Skeletal muscle satellite cell (primary cell): ENCODE results near the gene FEM1A.
"Not testable (repeated sequence)": the region's sequence is repeated elsewhere in the genome, so short reads cannot be mapped to it uniquely, and the experiment has no call there.

Source experiments
- H3K27me3 ChIP-seq: 2 replicates; pipeline ENCODE4 v1.7.0; 2013; ENCODE audit warnings: low read length; ENCODE audit not compliant: control insufficient read depth, insufficient read depth
- H3K36me3 ChIP-seq: 2 replicates; pipeline ENCODE4 v1.7.0; 2013; ENCODE audit warnings: mild to moderate bottlenecking, control low read depth, low read length; ENCODE audit not compliant: insufficient read depth
- H3K4me1 ChIP-seq: 2 replicates; pipeline ENCODE4 v1.7.0; 2013; ENCODE audit warnings: low read length; ENCODE audit not compliant: control insufficient read depth, insufficient read depth
- H3K4me2 ChIP-seq: 2 replicates; pipeline ENCODE4 v1.7.0; 2013; ENCODE audit warnings: mild to moderate bottlenecking, low read length
- H3K4me3 ChIP-seq: 2 replicates; pipeline ENCODE4 v1.7.0; 2013; ENCODE audit warnings: low read length
- H3K9ac ChIP-seq: 2 replicates; pipeline ENCODE4 v1.7.0; 2013; ENCODE audit warnings: mild to moderate bottlenecking, low read depth, low read length, moderate library complexity
- H3K9me3 ChIP-seq: replicated peaks from 2 replicates; pipeline ENCODE4 v1.7.0; 2013; ENCODE audit warnings: mild to moderate bottlenecking, control low read depth, low read length

Gene FEM1A

GRCh38 chr19:4816950-4817278 is 25.4 kb downstream of the FEM1A start:
- H3K36me3 ChIP-seq = peaks cover 21% of the 10 kb centered on the region
- H3K9ac ChIP-seq = no peak overlapping the region
- H3K4me1 ChIP-seq = peaks cover 10% of the 10 kb centered on the region
- H3K4me2 ChIP-seq = no peak overlapping the region
- H3K9me3 ChIP-seq = no peaks in the 10 kb centered on the region
- H3K27me3 ChIP-seq = no peaks in the 10 kb centered on the region
- no peak overlapping the region for H3K4me3 ChIP-seq

- no peak overlapping the region for H3K4me3 ChIP-seq
- no peak overlapping the region for H3K4me2 ChIP-seq
- H3K9ac ChIP-seq = no peak overlapping the region
- H3K27me3 ChIP-seq = no peaks in the 10 kb centered on the region
- H3K4me1 ChIP-seq = peaks cover 10% of the 10 kb centered on the region
- H3K36me3 ChIP-seq = peaks cover 21% of the 10 kb centered on the region
- no peaks in the 10 kb centered on the region for H3K9me3 ChIP-seq
Observed at GRCh38 chr19:4817467-4818277, 26.1 kb downstream of the FEM1A start.

- no peak overlapping the region for H3K4me3 ChIP-seq
- no peak overlapping the region for H3K4me2 ChIP-seq
- peaks cover 17% of the 10 kb centered on the region for H3K36me3 ChIP-seq
- H3K9ac ChIP-seq = no peak overlapping the region
- no peaks in the 10 kb centered on the region for H3K9me3 ChIP-seq
- H3K4me1 ChIP-seq = no peaks in the 10 kb centered on the region
- no peaks in the 10 kb centered on the region for H3K27me3 ChIP-seq
Observed at GRCh38 chr19:4821265-4821664, 29.7 kb downstream of the FEM1A start.

- H3K9me3 ChIP-seq, H3K36me3 ChIP-seq, H3K9ac ChIP-seq, H3K4me2 ChIP-seq, H3K4me3 ChIP-seq, H3K27me3 ChIP-seq, H3K4me1 ChIP-seq: not testable (repeated sequence)
Observed at GRCh38 chr19:4822354-4822753, 30.8 kb downstream of the FEM1A start.

- peaks cover 6% of the 10 kb centered on the region for H3K36me3 ChIP-seq
- no peaks in the 10 kb centered on the region for H3K27me3 ChIP-seq
Observed at GRCh38 chr19:4823577-4823976, 32.0 kb downstream of the FEM1A start.

GRCh38 chr19:4829001-4829712 is 37.6 kb downstream of the FEM1A start:
- no peaks in the 10 kb centered on the region for H3K9me3 ChIP-seq
- H3K4me2 ChIP-seq = peak overlapping the region; percentile 66
- no peak overlapping the region for H3K9ac ChIP-seq
- H3K27me3 ChIP-seq = no peaks in the 10 kb centered on the region
- peak overlapping the region; percentile 20 for H3K4me3 ChIP-seq
- H3K36me3 ChIP-seq = peaks cover 3% of the 10 kb centered on the region
- peaks cover 3% of the 10 kb centered on the region for H3K4me1 ChIP-seq

More at GRCh38 chr19:4823577-4823976, 32.0 kb downstream of the FEM1A start:
- H3K4me1 ChIP-seq = no peaks in the 10 kb centered on the region
- no peak overlapping the region for H3K4me3 ChIP-seq
- H3K4me2 ChIP-seq = no peak overlapping the region
- H3K9ac ChIP-seq = no peak overlapping the region
- no peaks in the 10 kb centered on the region for H3K9me3 ChIP-seq

- Histone ChIP-seq H3K9me3 (no peaks in the 10 kb centered on the region), H3K4me3 (peak overlapping the region; percentile 81), H3K4me1 (peaks cover 3% of the 10 kb centered on the region), H3K4me2 (peak overlapping the region; percentile 88), H3K36me3 (peaks cover 3% of the 10 kb centered on the region), H3K27me3 (no peaks in the 10 kb centered on the region), H3K9ac (peak overlapping the region; percentile 90)
Observed at GRCh38 chr19:4830332-4830731, 38.8 kb downstream of the FEM1A start.

- Histone ChIP-seq H3K27me3 (no peaks in the 10 kb centered on the region), H3K9me3 (no peaks in the 10 kb centered on the region), H3K36me3 (peaks cover 3% of the 10 kb centered on the region), H3K9ac (peak overlapping the region; percentile 90), H3K4me3 (peak overlapping the region; percentile 81), H3K4me2 (peak overlapping the region; percentile 88), H3K4me1 (peaks cover 3% of the 10 kb centered on the region)
Observed at GRCh38 chr19:4830768-4831265, 39.3 kb downstream of the FEM1A start.

- peaks cover 3% of the 10 kb centered on the region for H3K4me1 ChIP-seq
- no peaks in the 10 kb centered on the region for H3K27me3 ChIP-seq
- no peaks in the 10 kb centered on the region for H3K9me3 ChIP-seq
- H3K9ac ChIP-seq = peak within 1 kb of the TSS; percentile 90
- H3K4me2 ChIP-seq = peak within 1 kb of the TSS; percentile 88
- peaks cover 3% of the 10 kb centered on the region for H3K36me3 ChIP-seq
- peak within 1 kb of the TSS; percentile 81 for H3K4me3 ChIP-seq
Observed at GRCh38 chr19:4831304-4831978, 39.9 kb downstream of the FEM1A start, which contains the start of gene TICAM1. TSS of gene TICAM1 (minus strand) at chr19:4831712. CDS start at chr19:4818377, 13,335 bp downstream.

GRCh38 chr19:4831979-4832340 is 40.4 kb downstream of the FEM1A start:
- H3K36me3 ChIP-seq, H3K4me1 ChIP-seq, H3K27me3 ChIP-seq, H3K9me3 ChIP-seq: not testable (repeated sequence)
- H3K9ac ChIP-seq = peak overlapping the region; percentile 90
- H3K4me2 ChIP-seq = peak overlapping the region; percentile 88
- peak overlapping the region; percentile 81 for H3K4me3 ChIP-seq

- Histone ChIP-seq H3K4me2 (no peak overlapping the region), H3K9ac (no peak overlapping the region), H3K27me3 (no peaks in the 10 kb centered on the region), H3K4me3 (no peak overlapping the region), H3K9me3 (no peaks in the 10 kb centered on the region), H3K4me1 (peaks cover 3% of the 10 kb centered on the region), H3K36me3 (peaks cover 9% of the 10 kb centered on the region)
Observed at GRCh38 chr19:4832776-4833175, 41.2 kb downstream of the FEM1A start.
